Small intestine (tissue), 7 donors: ENCODE data around the gene ANKMY1. TPM values are rescaled to one million over a fixed set of nuclear protein-coding genes. Genes with fewer than 3 reads are reported as not detected.

Experiments
- DNase-seq, 2 donors: peaks; one replicate each; pipeline versions ENCODE4 v3.0.0 to v3.0.0-alpha.2; 2013
- FAIRE-seq: peaks from 2 replicates; lab custom pipeline; 2012; peaks lifted over from hg19 to GRCh38; lab: Jason Lieb, UNC
- H3K27ac ChIP-seq, 3 donors: one replicate each; pipeline ENCODE4 v1.5.1; 2013; ENCODE audit warnings: low read length in 2 of 3, mild to moderate bottlenecking in 2 of 3, control low read depth in 1 of 3, inconsistent platforms in 1 of 3, low read depth in 1 of 3, moderate library complexity in 1 of 3
- H3K27me3 ChIP-seq, 3 donors: one replicate each; pipeline ENCODE4 v1.6.1; 2013; ENCODE audit warnings: low read length in 3 of 3, inconsistent platforms in 1 of 3; ENCODE audit not compliant: control insufficient read depth in 3 of 3, insufficient read depth in 3 of 3
- H3K36me3 ChIP-seq, 3 donors: one replicate each; pipeline ENCODE4 v1.6.1; 2013; ENCODE audit warnings: low read length in 3 of 3, inconsistent platforms in 1 of 3, low read depth in 1 of 3, mild to moderate bottlenecking in 1 of 3, moderate library complexity in 1 of 3; ENCODE audit not compliant: control insufficient read depth in 3 of 3, insufficient read depth in 2 of 3
- H3K4me1 ChIP-seq, 3 donors: one replicate each; pipeline ENCODE4 v1.6.1; 2013; ENCODE audit warnings: low read length in 2 of 3, inconsistent platforms in 1 of 3, low read depth in 1 of 3, mild to moderate bottlenecking in 1 of 3, moderate library complexity in 1 of 3; ENCODE audit not compliant: control insufficient read depth in 3 of 3, insufficient read depth in 2 of 3
- H3K4me3 ChIP-seq, 3 donors: one replicate each; pipeline ENCODE4 v1.5.1; 2013; ENCODE audit warnings: low read length in 3 of 3, control low read depth in 1 of 3, inconsistent platforms in 1 of 3, low read depth in 1 of 3, mild to moderate bottlenecking in 1 of 3, moderate library complexity in 1 of 3
- H3K9me3 ChIP-seq, 2 donors: one replicate each; pipeline ENCODE4 v1.6.1; 2013; ENCODE audit warnings: low read depth in 1 of 2, low read length in 1 of 2; ENCODE audit not compliant: control insufficient read depth in 2 of 2, insufficient read depth in 1 of 2
- WGBS, 3 donors: extraction: QIAGEN DNeasy Blood & Tissue Kit; methylation state at CpG; one replicate each; pipeline ENCODE4 v1.1.7; 2013; 5-methylcytosine and 5-hydroxymethylcytosine counted together
- polyA plus RNA-seq, 4 donors: library from polyadenylated mRNA; stranded (reverse) in 3 of 4; unstranded in 1 of 4; fragments of 200-250 nt in 3 of 4; fragments of 120-200 nt in 1 of 4; gene quantifications; one replicate each; pipeline versions ENCODE4 v1.2.1 to v1.2.3, GENCODE V29; 2013
- donor health status: healthy with polysubstance abuse.
- donor health status: control.
- donor health status: control.
- donor health status: Bipolar disorder and iron deficiency.
- donor health status: healthy.

Gene ANKMY1
- polyA plus RNA-seq, 4 donors = 3.4 to 13.0 (median 5.9) TPM

DNA sequence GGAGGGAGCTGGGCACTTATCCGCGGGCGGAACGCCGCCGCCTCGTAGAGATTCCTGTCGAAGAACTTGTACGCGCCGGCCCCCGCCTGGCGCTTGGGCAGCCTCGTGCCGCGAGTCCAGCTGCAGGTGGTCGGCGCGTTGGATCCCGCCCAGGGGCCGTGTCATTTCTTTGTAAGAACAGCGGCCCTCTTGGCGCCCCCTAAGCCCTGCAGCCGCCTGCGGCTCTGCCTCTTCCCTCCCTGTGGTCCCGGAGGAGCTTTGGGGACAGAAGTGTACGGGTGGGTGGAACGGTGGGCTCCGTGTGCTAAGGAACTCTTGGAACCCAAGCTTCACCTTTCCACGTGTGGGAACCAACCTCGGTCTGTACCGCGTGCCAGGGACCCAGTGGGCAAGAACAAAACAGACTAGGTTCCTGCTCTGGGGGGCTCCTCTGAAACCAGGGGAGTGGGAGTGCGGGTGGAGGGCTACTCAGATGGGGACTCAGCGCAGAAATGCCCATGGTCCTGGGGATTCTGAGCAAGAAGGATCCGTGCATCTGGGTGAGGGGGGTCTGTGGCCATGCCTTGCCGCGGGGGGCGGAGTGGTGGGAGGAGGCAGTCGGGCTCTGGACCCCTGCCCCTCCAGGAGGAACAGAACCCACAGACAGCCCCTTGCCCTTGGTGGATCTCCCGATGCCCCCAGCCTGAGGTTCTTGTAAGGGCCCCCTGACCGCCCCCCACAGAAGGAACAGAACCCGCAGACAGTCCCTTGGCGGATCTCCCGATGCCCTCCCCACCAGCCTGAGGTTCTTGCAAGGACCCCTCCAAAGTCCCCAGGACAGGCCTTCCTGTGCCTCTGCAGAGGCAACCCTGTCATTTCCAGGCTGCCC is 120.9 kb downstream of the ANKMY1 start:
- peak in 1 of 2 donors; percentile 35 for DNase-seq
- H3K27me3 ChIP-seq = peaks cover 7 to 35% (median 17%) of the 10 kb centered on the region in 3 donors
- no peak for FAIRE-seq

DNA sequence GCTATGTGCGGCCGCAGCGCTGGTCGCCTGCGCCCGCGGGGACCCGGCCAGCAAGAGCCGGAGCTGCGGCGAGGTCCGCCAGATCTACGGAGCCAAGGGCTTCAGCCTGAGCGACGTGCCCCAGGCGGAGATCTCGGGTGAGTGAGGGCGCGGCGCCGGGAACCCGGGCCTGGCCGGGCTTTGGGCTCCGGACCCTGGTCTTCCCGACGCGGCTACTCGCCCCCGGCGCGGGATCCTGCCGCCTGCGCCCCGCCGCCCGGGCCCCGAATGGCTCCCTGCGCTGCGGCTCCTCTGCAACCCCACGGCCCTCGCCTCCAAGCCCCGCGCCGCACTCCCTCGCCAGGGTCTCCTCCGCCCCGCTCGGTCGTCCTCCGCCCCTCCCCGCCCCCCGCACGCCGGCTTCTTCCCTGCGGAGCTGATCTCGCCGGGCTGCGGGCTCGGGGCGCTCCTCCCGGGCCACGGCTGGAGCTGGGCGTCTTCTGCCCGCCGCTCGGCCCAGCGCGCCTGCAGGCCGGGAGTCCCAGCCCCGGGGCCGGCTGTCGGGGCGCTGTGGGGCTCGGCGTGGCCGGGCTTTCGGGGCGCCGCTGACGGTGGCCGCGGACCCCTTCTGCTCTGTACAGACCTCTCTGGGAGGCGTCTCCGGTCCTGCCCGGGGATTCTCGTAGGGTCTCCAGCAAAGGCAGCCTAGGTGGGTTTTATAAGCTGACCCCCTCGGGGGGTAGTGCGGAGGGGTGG is 121.7 kb downstream of the ANKMY1 start:
- Histone ChIP-seq H3K36me3 (no peaks in the 10 kb centered on the region), H3K4me3 (peak overlapping the region; percentile 19 to 71 (median 45)), H3K4me1 (peaks cover 2% of the 10 kb centered on the region in 3 donors), H3K9me3 (no peaks in the 10 kb centered on the region), H3K27me3 (peaks cover 7 to 35% (median 17%) of the 10 kb centered on the region in 3 donors), H3K27ac (peak overlapping the region in 1 of 3 donors; percentile 44)
- DNase-seq (peak in 1 of 2 donors; percentile 20), FAIRE-seq (no peak)
- WGBS, 3 donors = 0 to 1% (median 0%) methylated on average over 64 to 88 of the region's 88 CpGs

More for the DNA sequence above, 120.9 kb downstream of the ANKMY1 start:
- H3K4me3 ChIP-seq = peak overlapping the region in 2 of 3 donors; percentile 19 to 71
- H3K4me1 ChIP-seq = peaks cover 2% of the 10 kb centered on the region in 3 donors
- WGBS, 3 donors = 21 to 29% (median 25%) methylated on average over 41 to 45 of the region's 45 CpGs
- no peaks in the 10 kb centered on the region for H3K36me3 ChIP-seq
- no peak overlapping the region for H3K27ac ChIP-seq
- H3K9me3 ChIP-seq = no peaks in the 10 kb centered on the region

DNA sequence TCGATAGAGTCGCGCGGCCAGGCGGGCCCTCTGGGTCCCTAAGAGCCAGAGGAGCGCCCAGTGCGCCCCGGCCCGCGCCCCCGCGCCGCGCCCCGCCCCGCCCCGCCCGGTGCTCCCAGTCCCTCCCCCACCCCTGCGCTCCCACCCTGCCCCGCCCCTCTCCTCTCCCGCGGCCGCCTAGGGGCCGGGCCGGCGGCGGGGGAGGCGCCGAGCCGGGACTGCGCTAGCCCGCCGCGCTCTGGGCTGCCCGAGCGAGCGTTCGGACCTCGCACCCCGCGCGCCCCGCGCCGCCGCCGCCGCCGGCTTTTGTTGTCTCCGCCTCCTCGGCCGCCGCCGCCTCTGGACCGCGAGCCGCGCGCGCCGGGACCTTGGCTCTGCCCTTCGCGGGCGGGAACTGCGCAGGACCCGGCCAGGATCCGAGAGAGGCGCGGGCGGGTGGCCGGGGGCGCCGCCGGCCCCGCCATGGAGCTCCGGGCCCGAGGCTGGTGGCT is 122.3 kb downstream of the ANKMY1 start, which contains the start of gene GPC1:
Gene GPC1, plus strand, starts transcription at position 207 of the 491 bp plus-strand sequence. Its CDS starts 256 bp downstream, at position 463.
- Histone ChIP-seq H3K27ac (peak within 1 kb of the TSS in 1 of 3 donors; percentile 69), H3K4me3 (peak within 1 kb of the TSS; percentile 34 to 71 (median 45)), H3K9me3 (no peaks in the 10 kb centered on the region), H3K36me3 (no peaks in the 10 kb centered on the region), H3K4me1 (peaks cover 2% of the 10 kb centered on the region in 3 donors), H3K27me3 (peaks cover 7 to 35% (median 17%) of the 10 kb centered on the region in 3 donors)
- DNase-seq = peak; percentile 60 to 63
- WGBS, 3 donors = 0 to 1% (median 1%) methylated on average over 7 to 77 of the region's 77 CpGs
- no peak for FAIRE-seq

DNA sequence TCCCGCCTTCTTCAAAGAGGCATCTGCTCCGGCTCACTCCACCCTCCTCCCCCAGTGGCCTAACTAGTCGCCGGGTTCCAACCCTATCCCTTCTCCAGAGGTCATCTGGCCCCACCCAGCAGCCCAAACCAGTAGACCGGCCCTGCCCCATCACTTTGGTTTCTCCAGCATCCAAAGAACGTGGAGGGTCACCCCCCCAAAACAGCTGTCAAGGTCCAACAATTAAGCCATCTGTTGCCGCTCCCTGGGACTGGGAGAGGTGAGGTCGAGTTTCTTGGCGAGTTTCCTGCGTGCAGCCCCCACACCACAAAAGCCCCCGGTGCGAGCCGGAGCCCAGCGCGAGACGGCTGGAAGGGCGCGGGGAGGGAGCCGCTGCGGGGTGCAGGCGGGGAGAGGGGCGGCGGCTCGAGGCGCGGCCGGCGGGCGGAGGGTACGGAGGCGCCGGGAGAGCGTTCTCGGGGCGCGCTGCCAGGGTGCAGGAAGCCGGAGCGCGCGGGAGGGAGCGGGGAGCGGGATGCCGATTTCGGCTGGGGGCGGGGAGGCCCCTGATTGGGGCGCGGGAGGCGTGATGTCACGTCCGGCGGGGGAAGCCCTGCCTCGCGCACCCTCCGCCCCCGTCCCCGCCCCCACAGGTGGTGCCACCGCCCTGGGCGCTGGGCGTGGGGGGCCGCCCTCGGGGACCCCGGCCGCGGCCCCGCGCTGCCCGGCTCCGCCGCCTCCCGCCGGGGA is 122.9 kb downstream of the ANKMY1 start:
- peak overlapping the region in 1 of 3 donors; percentile 69 for H3K27ac ChIP-seq
- no peak for FAIRE-seq

DNA sequence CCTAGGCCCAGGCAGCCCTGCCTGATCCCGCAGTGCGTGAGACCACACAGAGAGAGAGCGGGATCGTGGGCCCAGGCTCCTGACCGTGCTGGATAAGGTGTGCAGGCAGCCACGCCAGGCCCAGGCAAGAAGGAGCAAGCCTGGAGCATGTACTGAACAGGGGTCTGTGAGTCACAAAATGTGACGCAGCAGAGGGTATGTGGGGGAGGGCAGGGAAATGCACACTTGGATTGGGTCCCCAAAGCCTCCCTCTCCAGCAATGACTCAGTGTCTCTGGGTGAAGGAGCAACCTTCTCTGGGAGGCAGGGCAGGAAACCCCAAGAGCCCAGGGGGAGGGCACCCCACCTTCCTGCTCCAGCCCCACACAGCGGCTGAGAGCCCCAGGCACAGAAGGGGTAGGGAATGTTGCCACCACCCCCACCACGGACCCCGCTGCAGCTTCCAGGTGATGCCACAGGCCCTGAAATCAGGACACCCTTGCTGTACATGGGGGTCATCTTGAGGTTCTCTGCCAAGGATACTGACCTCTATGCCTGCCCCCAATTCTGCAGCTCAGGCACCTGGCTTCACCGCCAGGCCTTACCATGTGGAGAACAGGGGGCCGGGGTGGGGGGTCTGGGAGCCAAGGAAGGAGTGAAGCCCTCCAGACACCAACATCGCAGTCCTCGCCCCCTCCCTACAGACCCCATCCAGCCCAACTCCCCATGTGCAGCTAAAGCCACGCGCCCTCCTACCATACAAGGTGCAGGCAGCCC is 123.6 kb downstream of the ANKMY1 start:
- Histone ChIP-seq H3K9me3 (no peaks in the 10 kb centered on the region), H3K4me3 (peak overlapping the region in 2 of 3 donors; percentile 34 to 71), H3K4me1 (peaks cover 2% of the 10 kb centered on the region in 3 donors), H3K27ac (peak overlapping the region in 1 of 3 donors; percentile 60), H3K27me3 (peaks cover 7 to 35% (median 17%) of the 10 kb centered on the region in 3 donors), H3K36me3 (no peaks in the 10 kb centered on the region)
- 68 to 80% (median 71%) methylated on average over 16 of the region's 16 CpGs for WGBS, 3 donors
- FAIRE-seq = no peak
- DNase-seq = no peak

More for the DNA sequence above, 122.9 kb downstream of the ANKMY1 start:
- peak; percentile 72 to 78 for DNase-seq
- Histone ChIP-seq H3K9me3 (no peaks in the 10 kb centered on the region), H3K27me3 (peaks cover 7 to 35% (median 17%) of the 10 kb centered on the region in 3 donors), H3K36me3 (no peaks in the 10 kb centered on the region), H3K4me3 (peak overlapping the region; percentile 34 to 71 (median 40)), H3K4me1 (peaks cover 2% of the 10 kb centered on the region in 3 donors)
- WGBS, 3 donors = 2 to 3% (median 2%) methylated on average over 24 to 71 of the region's 71 CpGs

DNA sequence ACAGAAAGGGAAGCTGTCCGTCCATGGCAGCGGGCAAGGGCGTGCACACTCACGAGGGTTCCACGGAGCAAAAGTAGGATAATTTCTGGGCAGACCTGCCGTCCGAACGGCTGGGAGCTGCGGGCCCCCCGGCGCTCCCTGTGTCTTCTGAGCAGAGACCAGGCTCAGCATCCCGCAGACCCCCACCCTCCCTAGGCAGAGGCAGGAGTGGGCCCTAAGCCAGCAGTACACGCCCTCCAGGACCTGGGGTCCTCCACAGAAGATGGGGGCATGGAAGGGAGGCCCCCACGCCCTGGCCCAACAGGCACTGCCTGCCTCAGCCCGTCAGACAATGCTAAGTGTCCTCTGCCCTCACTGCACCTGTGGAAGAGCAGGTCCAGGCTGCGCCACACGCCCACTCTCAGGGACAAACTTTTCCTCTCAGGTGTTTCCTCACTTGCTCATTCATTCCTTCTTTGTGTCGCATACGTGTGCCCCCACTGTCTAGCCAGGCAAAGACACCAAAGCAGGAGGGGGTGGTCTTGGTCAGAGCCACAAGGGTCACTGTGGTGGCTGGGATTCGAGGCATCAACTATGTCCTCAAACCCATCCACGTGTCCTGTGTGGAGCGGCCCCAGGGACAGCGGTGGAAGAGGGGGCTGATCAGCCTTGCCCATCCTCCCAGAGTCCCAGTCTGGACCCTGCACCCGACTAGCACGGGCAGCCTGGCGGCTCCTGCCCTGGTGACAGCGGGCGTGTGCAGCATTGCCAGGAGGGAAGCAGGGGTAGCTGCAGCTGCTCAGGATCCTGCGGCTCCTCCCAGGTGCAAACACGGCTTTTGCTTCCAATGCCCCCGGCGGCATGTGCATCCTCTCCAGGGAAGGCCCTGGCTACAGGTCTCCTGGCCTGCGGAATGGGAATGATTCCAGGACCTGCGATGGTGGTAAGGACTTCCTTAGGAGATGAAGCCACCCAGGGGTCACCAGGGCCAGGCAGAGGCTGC is 124.7 kb downstream of the ANKMY1 start:
- Histone ChIP-seq H3K27me3 (peaks cover 7 to 34% (median 17%) of the 10 kb centered on the region in 3 donors), H3K27ac (peak overlapping the region in 1 of 3 donors; percentile 60), H3K4me3 (no peak overlapping the region), H3K4me1 (peaks cover 2% of the 10 kb centered on the region in 3 donors), H3K36me3 (no peaks in the 10 kb centered on the region), H3K9me3 (no peaks in the 10 kb centered on the region)
- no peak for FAIRE-seq
- WGBS, 3 donors = 59 to 77% (median 60%) methylated on average over 33 to 34 of the region's 34 CpGs
- no peak for DNase-seq
